ENCODE measurements around the gene PLPP3.

Gene PLPP3

GRCh38 chr1:56545711-56546110 lies 33.7 kb downstream of the PLPP3 start:
- Mint-ChIP-seq H3K4me1 (ENCODE audit: low read depth) (no peaks in the 10 kb centered on the region), H3K27me3 (ENCODE audit: low read depth) (no peaks in the 10 kb centered on the region), H3K27ac (no peak overlapping the region), H3K4me3 (no peak overlapping the region), H3K36me3 (ENCODE audit: low read depth) (no peaks in the 10 kb centered on the region), H3K9me3 (no peaks in the 10 kb centered on the region)

GRCh38 chr1:56543783-56544612 lies 35.4 kb downstream of the PLPP3 start:
- H3K4me3 Mint-ChIP-seq = no peak overlapping the region
- no peaks in the 10 kb centered on the region for H3K27me3 Mint-ChIP-seq (ENCODE audit: low read depth)
- H3K9me3 Mint-ChIP-seq = no peaks in the 10 kb centered on the region
- H3K27ac Mint-ChIP-seq = no peak overlapping the region
- H3K36me3 Mint-ChIP-seq (ENCODE audit: low read depth) = no peaks in the 10 kb centered on the region
- no peaks in the 10 kb centered on the region for H3K4me1 Mint-ChIP-seq (ENCODE audit: low read depth)

GRCh38 chr1:56542651-56543050 lies 36.7 kb downstream of the PLPP3 start:
- no peak overlapping the region for H3K4me3 Mint-ChIP-seq
- no peak overlapping the region for H3K27ac Mint-ChIP-seq
- no peaks in the 10 kb centered on the region for H3K36me3 Mint-ChIP-seq (ENCODE audit: low read depth)
- H3K4me1 Mint-ChIP-seq (ENCODE audit: low read depth) = no peaks in the 10 kb centered on the region
- no peaks in the 10 kb centered on the region for H3K27me3 Mint-ChIP-seq (ENCODE audit: low read depth)
- no peaks in the 10 kb centered on the region for H3K9me3 Mint-ChIP-seq

GRCh38 chr1:56541408-56541807 lies 38.0 kb downstream of the PLPP3 start:
- H3K27me3 Mint-ChIP-seq (ENCODE audit: low read depth) = no peaks in the 10 kb centered on the region
- H3K9me3 Mint-ChIP-seq = no peaks in the 10 kb centered on the region
- H3K36me3 Mint-ChIP-seq (ENCODE audit: low read depth) = no peaks in the 10 kb centered on the region
- no peaks in the 10 kb centered on the region for H3K4me1 Mint-ChIP-seq (ENCODE audit: low read depth)
- no peak overlapping the region for H3K4me3 Mint-ChIP-seq
- H3K27ac Mint-ChIP-seq = no peak overlapping the region

GRCh38 chr1:56540467-56540866 lies 38.9 kb downstream of the PLPP3 start:
- Mint-ChIP-seq H3K9me3 (no peaks in the 10 kb centered on the region), H3K4me1 (ENCODE audit: low read depth) (no peaks in the 10 kb centered on the region), H3K36me3 (ENCODE audit: low read depth) (no peaks in the 10 kb centered on the region), H3K27me3 (ENCODE audit: low read depth) (no peaks in the 10 kb centered on the region), H3K27ac (no peak overlapping the region), H3K4me3 (no peak overlapping the region)

GRCh38 chr1:56539520-56539931 lies 39.8 kb downstream of the PLPP3 start:
- Mint-ChIP-seq H3K27ac (no peak overlapping the region), H3K9me3 (no peaks in the 10 kb centered on the region), H3K36me3 (ENCODE audit: low read depth) (no peaks in the 10 kb centered on the region), H3K27me3 (ENCODE audit: low read depth) (no peaks in the 10 kb centered on the region), H3K4me1 (ENCODE audit: low read depth) (no peaks in the 10 kb centered on the region), H3K4me3 (no peak overlapping the region)

GRCh38 chr1:56538532-56538931 lies 40.8 kb downstream of the PLPP3 start:
- H3K9me3 Mint-ChIP-seq = no peaks in the 10 kb centered on the region
- H3K27ac Mint-ChIP-seq = no peak overlapping the region
- H3K4me3 Mint-ChIP-seq = no peak overlapping the region
- no peaks in the 10 kb centered on the region for H3K27me3 Mint-ChIP-seq (ENCODE audit: low read depth)
- no peaks in the 10 kb centered on the region for H3K36me3 Mint-ChIP-seq (ENCODE audit: low read depth)
- H3K4me1 Mint-ChIP-seq (ENCODE audit: low read depth) = no peaks in the 10 kb centered on the region

GRCh38 chr1:56537660-56538059 lies 41.7 kb downstream of the PLPP3 start:
- Mint-ChIP-seq H3K4me3 (no peak overlapping the region), H3K36me3 (ENCODE audit: low read depth) (no peaks in the 10 kb centered on the region), H3K4me1 (ENCODE audit: low read depth) (no peaks in the 10 kb centered on the region), H3K27ac (no peak overlapping the region), H3K9me3 (no peaks in the 10 kb centered on the region), H3K27me3 (ENCODE audit: low read depth) (no peaks in the 10 kb centered on the region)

GRCh38 chr1:56535939-56536338 lies 43.4 kb downstream of the PLPP3 start:
- Mint-ChIP-seq H3K4me1 (ENCODE audit: low read depth) (no peaks in the 10 kb centered on the region), H3K4me3 (no peak overlapping the region), H3K27me3 (ENCODE audit: low read depth) (no peaks in the 10 kb centered on the region), H3K36me3 (ENCODE audit: low read depth) (no peaks in the 10 kb centered on the region), H3K9me3 (no peaks in the 10 kb centered on the region), H3K27ac (no peak overlapping the region)

- no peak overlapping the region for H3K27ac Mint-ChIP-seq
- no peaks in the 10 kb centered on the region for H3K4me1 Mint-ChIP-seq (ENCODE audit: low read depth)
- H3K4me3 Mint-ChIP-seq = no peak overlapping the region
- no peaks in the 10 kb centered on the region for H3K27me3 Mint-ChIP-seq (ENCODE audit: low read depth)
- H3K36me3 Mint-ChIP-seq (ENCODE audit: low read depth) = no peaks in the 10 kb centered on the region
- no peaks in the 10 kb centered on the region for H3K9me3 Mint-ChIP-seq
These were observed 44.0 kb downstream of the PLPP3 start for GRCh38 chr1:56535362-56535761.

GRCh38 chr1:56534130-56534651 lies 45.2 kb downstream of the PLPP3 start:
- no peaks in the 10 kb centered on the region for H3K27me3 Mint-ChIP-seq (ENCODE audit: low read depth)
- no peaks in the 10 kb centered on the region for H3K4me1 Mint-ChIP-seq (ENCODE audit: low read depth)
- no peaks in the 10 kb centered on the region for H3K9me3 Mint-ChIP-seq
- no peak overlapping the region for H3K27ac Mint-ChIP-seq
- no peak overlapping the region for H3K4me3 Mint-ChIP-seq
- no peaks in the 10 kb centered on the region for H3K36me3 Mint-ChIP-seq (ENCODE audit: low read depth)

- H3K9me3 Mint-ChIP-seq = no peaks in the 10 kb centered on the region
- H3K4me3 Mint-ChIP-seq = no peak overlapping the region
- H3K27me3 Mint-ChIP-seq (ENCODE audit: low read depth) = no peaks in the 10 kb centered on the region
- H3K27ac Mint-ChIP-seq = no peak overlapping the region
- H3K4me1 Mint-ChIP-seq (ENCODE audit: low read depth) = no peaks in the 10 kb centered on the region
- no peaks in the 10 kb centered on the region for H3K36me3 Mint-ChIP-seq (ENCODE audit: low read depth)
These were observed 45.7 kb downstream of the PLPP3 start for GRCh38 chr1:56533621-56534020.

GRCh38 chr1:56533197-56533596 lies 46.2 kb downstream of the PLPP3 start:
- Mint-ChIP-seq H3K4me1 (ENCODE audit: low read depth) (no peaks in the 10 kb centered on the region), H3K36me3 (ENCODE audit: low read depth) (no peaks in the 10 kb centered on the region), H3K4me3 (no peak overlapping the region), H3K9me3 (no peaks in the 10 kb centered on the region), H3K27ac (no peak overlapping the region), H3K27me3 (ENCODE audit: low read depth) (no peaks in the 10 kb centered on the region)

GRCh38 chr1:56532350-56532683 lies 47.0 kb downstream of the PLPP3 start:
- Mint-ChIP-seq H3K27ac (no peak overlapping the region), H3K4me1 (ENCODE audit: low read depth) (no peaks in the 10 kb centered on the region), H3K4me3 (no peak overlapping the region), H3K36me3 (ENCODE audit: low read depth) (no peaks in the 10 kb centered on the region), H3K9me3 (no peaks in the 10 kb centered on the region), H3K27me3 (ENCODE audit: low read depth) (no peaks in the 10 kb centered on the region)

- H3K27me3 Mint-ChIP-seq (ENCODE audit: low read depth) = no peaks in the 10 kb centered on the region
- peaks cover 1% of the 10 kb centered on the region for H3K4me1 Mint-ChIP-seq (ENCODE audit: low read depth)
- H3K4me3 Mint-ChIP-seq = no peak overlapping the region
- H3K9me3 Mint-ChIP-seq = no peaks in the 10 kb centered on the region
- no peaks in the 10 kb centered on the region for H3K36me3 Mint-ChIP-seq (ENCODE audit: low read depth)
- H3K27ac Mint-ChIP-seq = no peak overlapping the region
These were observed 47.6 kb downstream of the PLPP3 start for GRCh38 chr1:56531624-56532349.
